Skeletal muscle tissue (tissue), 4 donors: ENCODE measurements around the gene BCL11B. TPM values are rescaled to one million over a fixed set of nuclear protein-coding genes. Genes with fewer than 3 reads are reported as not detected.

Source experiments
- H3K27ac ChIP-seq: one replicate; pipeline ENCODE4 v1.7.0; 2013; ENCODE audit warnings: mild to moderate bottlenecking, low read depth, low read length, inconsistent platforms
- H3K27me3 ChIP-seq, 3 donors: one replicate each; pipeline ENCODE4 v1.7.0; 2013; ENCODE audit warnings: low read length in 3 of 3; ENCODE audit not compliant: control insufficient read depth in 3 of 3, insufficient read depth in 3 of 3
- H3K36me3 ChIP-seq, 3 donors: one replicate each; pipeline ENCODE4 v1.7.0; 2013; ENCODE audit warnings: low read length in 3 of 3; ENCODE audit not compliant: control insufficient read depth in 3 of 3, insufficient read depth in 3 of 3
- H3K4me1 ChIP-seq, 3 donors: one replicate each; pipeline ENCODE4 v1.7.0; 2013; ENCODE audit warnings: low read length in 3 of 3, mild to moderate bottlenecking in 3 of 3; ENCODE audit not compliant: control insufficient read depth in 3 of 3, insufficient read depth in 3 of 3
- H3K4me3 ChIP-seq, 3 donors: one replicate each; pipeline ENCODE4 v1.7.0; 2013; ENCODE audit warnings: low read length in 3 of 3
- H3K9ac ChIP-seq, 3 donors: one replicate each; pipeline ENCODE4 v1.7.0; 2013; ENCODE audit warnings: low read length in 3 of 3, mild to moderate bottlenecking in 3 of 3, moderate library complexity in 2 of 3, low read depth in 1 of 3
- H3K9me3 ChIP-seq, 3 donors: one replicate each; pipeline ENCODE4 v1.7.0; 2013; ENCODE audit warnings: low read length in 3 of 3; ENCODE audit not compliant: control insufficient read depth in 3 of 3
- total RNA-seq: library from RNA; depleted of rRNA; stranded (reverse); fragments of >200 nt; gene quantifications from one replicate; pipeline ENCODE4 v1.2.3, GENCODE V29; 2014
- donor health status: Osteomylitis.

The BCL11B gene
- total RNA-seq, 1 donor from 2014 or later: 1.0 TPM

- Histone ChIP-seq H3K9ac (no peak overlapping the region), H3K36me3 (no peaks in the 10 kb centered on the region), H3K4me1 (peaks cover 4 to 18% (median 13%) of the 10 kb centered on the region in 3 donors), H3K27me3 (peaks cover 62 to 80% (median 73%) of the 10 kb centered on the region in 3 donors), H3K4me3 (no peak overlapping the region), H3K9me3 (no peaks in the 10 kb centered on the region), H3K27ac (no peak overlapping the region)
These were observed 2.9 kb downstream of the BCL11B start for GRCh38 chr14:99268810-99269707.

- Histone ChIP-seq H3K4me3 (no peak overlapping the region), H3K27ac (no peak overlapping the region), H3K9ac (no peak overlapping the region), H3K4me1 (peaks cover 4 to 18% (median 9%) of the 10 kb centered on the region in 3 donors), H3K27me3 (peaks cover 54 to 73% (median 68%) of the 10 kb centered on the region in 3 donors), H3K36me3 (no peaks in the 10 kb centered on the region), H3K9me3 (no peaks in the 10 kb centered on the region)
These were observed 3.9 kb downstream of the BCL11B start for GRCh38 chr14:99267837-99268781.

GRCh38 chr14:99267381-99267780 is 4.6 kb downstream of the BCL11B start:
- Histone ChIP-seq H3K27me3 (peaks cover 47 to 73% (median 68%) of the 10 kb centered on the region in 3 donors), H3K27ac (no peak overlapping the region), H3K9ac (no peak overlapping the region), H3K4me1 (peaks cover 1 to 15% (median 3%) of the 10 kb centered on the region in 3 donors), H3K36me3 (no peaks in the 10 kb centered on the region), H3K4me3 (no peak overlapping the region), H3K9me3 (no peaks in the 10 kb centered on the region)

- Histone ChIP-seq H3K4me1 (peaks cover 0 to 9% (median 2%) of the 10 kb centered on the region in 3 donors), H3K36me3 (no peaks in the 10 kb centered on the region), H3K9ac (no peak overlapping the region), H3K4me3 (no peak overlapping the region), H3K27ac (no peak overlapping the region), H3K27me3 (peaks cover 38 to 69% (median 64%) of the 10 kb centered on the region in 3 donors), H3K9me3 (no peaks in the 10 kb centered on the region)
These were observed 5.5 kb downstream of the BCL11B start for GRCh38 chr14:99266181-99267178.

GRCh38 chr14:99265571-99265970 is 6.4 kb downstream of the BCL11B start:
- Histone ChIP-seq H3K9ac (no peak overlapping the region), H3K4me3 (no peak overlapping the region), H3K27me3 (peaks cover 33 to 69% (median 66%) of the 10 kb centered on the region in 3 donors), H3K27ac (no peak overlapping the region), H3K9me3 (no peaks in the 10 kb centered on the region), H3K4me1 (peaks cover 0 to 6% (median 2%) of the 10 kb centered on the region in 3 donors), H3K36me3 (no peaks in the 10 kb centered on the region)

GRCh38 chr14:99264691-99265450 is 7.1 kb downstream of the BCL11B start:
- Histone ChIP-seq H3K4me3 (no peak overlapping the region), H3K27me3 (peaks cover 30 to 65% (median 62%) of the 10 kb centered on the region in 3 donors), H3K9ac (no peak overlapping the region)

GRCh38 chr14:99263564-99264330 is 8.2 kb downstream of the BCL11B start:
- H3K9ac ChIP-seq: no peak overlapping the region
- no peaks in the 10 kb centered on the region for H3K36me3 ChIP-seq
- no peaks in the 10 kb centered on the region for H3K9me3 ChIP-seq
- H3K27ac ChIP-seq: no peak overlapping the region
- no peak overlapping the region for H3K4me3 ChIP-seq
- H3K27me3 ChIP-seq: peaks cover 25 to 59% (median 57%) of the 10 kb centered on the region in 3 donors
- H3K4me1 ChIP-seq: peaks cover 0 to 4% (median 0%) of the 10 kb centered on the region in 3 donors

More at GRCh38 chr14:99264691-99265450, 7.1 kb downstream of the BCL11B start:
- H3K9me3 ChIP-seq: no peaks in the 10 kb centered on the region
- H3K27ac ChIP-seq: no peak overlapping the region
- peaks cover 0 to 4% (median under 1%) of the 10 kb centered on the region in 3 donors for H3K4me1 ChIP-seq
- H3K36me3 ChIP-seq: no peaks in the 10 kb centered on the region

- H3K27ac ChIP-seq: no peak overlapping the region
- no peaks in the 10 kb centered on the region for H3K36me3 ChIP-seq
- H3K9me3 ChIP-seq: no peaks in the 10 kb centered on the region
- H3K27me3 ChIP-seq: peaks cover 19 to 57% (median 49%) of the 10 kb centered on the region in 3 donors
- H3K4me1 ChIP-seq: peaks cover 0 to 4% (median 0%) of the 10 kb centered on the region in 3 donors
- no peak overlapping the region for H3K4me3 ChIP-seq
- H3K9ac ChIP-seq: no peak overlapping the region
These were observed 9.0 kb downstream of the BCL11B start for GRCh38 chr14:99262977-99263448.
